Small intestine (tissue), 7 donors: ENCODE measurements around the gene MGAT5B. TPM values are rescaled to one million over a fixed set of nuclear protein-coding genes. Genes with fewer than 3 reads are reported as not detected.
"Not testable (repeated sequence)": the region's sequence is repeated elsewhere in the genome, so short reads cannot be mapped to it uniquely, and the experiment has no call there.

Experiments used
- DNase-seq, 2 donors: peaks; one replicate each; pipeline versions ENCODE4 v3.0.0 to v3.0.0-alpha.2; 2013
- FAIRE-seq: peaks from 2 replicates; lab custom pipeline; 2012; peaks lifted over from hg19 to GRCh38; lab: Jason Lieb, UNC
- H3K27ac ChIP-seq, 3 donors: one replicate each; pipeline ENCODE4 v1.5.1; 2013; ENCODE audit warnings: low read length in 2 of 3, mild to moderate bottlenecking in 2 of 3, control low read depth in 1 of 3, inconsistent platforms in 1 of 3, low read depth in 1 of 3, moderate library complexity in 1 of 3
- H3K27me3 ChIP-seq, 3 donors: one replicate each; pipeline ENCODE4 v1.6.1; 2013; ENCODE audit warnings: low read length in 3 of 3, inconsistent platforms in 1 of 3; ENCODE audit not compliant: control insufficient read depth in 3 of 3, insufficient read depth in 3 of 3
- H3K36me3 ChIP-seq, 3 donors: one replicate each; pipeline ENCODE4 v1.6.1; 2013; ENCODE audit warnings: low read length in 3 of 3, inconsistent platforms in 1 of 3, low read depth in 1 of 3, mild to moderate bottlenecking in 1 of 3, moderate library complexity in 1 of 3; ENCODE audit not compliant: control insufficient read depth in 3 of 3, insufficient read depth in 2 of 3
- H3K4me1 ChIP-seq, 3 donors: one replicate each; pipeline ENCODE4 v1.6.1; 2013; ENCODE audit warnings: low read length in 2 of 3, inconsistent platforms in 1 of 3, low read depth in 1 of 3, mild to moderate bottlenecking in 1 of 3, moderate library complexity in 1 of 3; ENCODE audit not compliant: control insufficient read depth in 3 of 3, insufficient read depth in 2 of 3
- H3K4me3 ChIP-seq, 3 donors: one replicate each; pipeline ENCODE4 v1.5.1; 2013; ENCODE audit warnings: low read length in 3 of 3, control low read depth in 1 of 3, inconsistent platforms in 1 of 3, low read depth in 1 of 3, mild to moderate bottlenecking in 1 of 3, moderate library complexity in 1 of 3
- H3K9me3 ChIP-seq, 2 donors: one replicate each; pipeline ENCODE4 v1.6.1; 2013; ENCODE audit warnings: low read depth in 1 of 2, low read length in 1 of 2; ENCODE audit not compliant: control insufficient read depth in 2 of 2, insufficient read depth in 1 of 2
- WGBS, 3 donors: extraction: QIAGEN DNeasy Blood & Tissue Kit; methylation state at CpG; one replicate each; pipeline ENCODE4 v1.1.7; 2013; 5-methylcytosine and 5-hydroxymethylcytosine counted together
- polyA plus RNA-seq, 4 donors: library from polyadenylated mRNA; stranded (reverse) in 3 of 4; unstranded in 1 of 4; fragments of 200-250 nt in 3 of 4; fragments of 120-200 nt in 1 of 4; gene quantifications; one replicate each; pipeline versions ENCODE4 v1.2.1 to v1.2.3, GENCODE V29; 2013
- donor health status: healthy with polysubstance abuse.
- donor health status: control.
- donor health status: control.
- donor health status: Bipolar disorder and iron deficiency.
- donor health status: healthy.

MGAT5B gene
- polyA plus RNA-seq, 4 donors: 0.40 TPM; not detected in 2

DNA sequence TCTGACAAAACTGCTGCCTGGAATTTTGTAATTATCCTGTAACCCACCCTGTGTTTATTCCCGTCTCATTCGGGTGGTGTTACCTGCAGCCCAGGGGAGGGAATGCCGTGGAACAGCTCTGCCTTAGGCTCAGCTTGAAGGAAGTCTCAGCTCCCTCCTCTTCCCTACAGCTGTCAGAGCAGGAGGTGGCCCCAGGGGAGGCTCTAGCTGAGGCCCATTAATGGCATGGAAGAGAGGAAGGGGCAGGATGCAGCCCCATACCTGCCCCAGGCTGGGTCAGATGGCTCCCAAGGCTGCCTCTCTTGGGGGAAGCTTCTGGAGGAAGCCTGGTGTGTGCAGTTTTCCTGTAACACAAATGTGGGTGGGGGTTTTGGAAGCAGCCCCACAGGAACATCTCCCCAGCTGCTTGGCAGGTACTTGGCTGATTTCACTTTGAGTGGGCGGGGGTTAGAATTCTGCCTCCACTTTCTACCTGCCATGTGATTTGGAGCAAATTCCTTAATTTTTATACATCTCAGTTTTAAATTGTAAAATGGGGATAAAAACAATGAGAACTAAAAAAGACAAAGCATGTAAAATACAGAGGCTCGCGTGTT is 103.9 kb downstream of the MGAT5B start:
- DNase-seq (no peak), FAIRE-seq (no peak)
- Histone ChIP-seq H3K4me1 (no peaks in the 10 kb centered on the region), H3K4me3 (no peak overlapping the region), H3K36me3 (no peaks in the 10 kb centered on the region), H3K27me3 (peaks cover 0 to 37% (median 10%) of the 10 kb centered on the region in 3 donors), H3K9me3 (peaks cover 0 to 8% of the 10 kb centered on the region in 2 donors), H3K27ac (no peak overlapping the region)
- WGBS, 3 donors: 67 to 71% (median 71%) methylated on average over 6 of the region's 6 CpGs

DNA sequence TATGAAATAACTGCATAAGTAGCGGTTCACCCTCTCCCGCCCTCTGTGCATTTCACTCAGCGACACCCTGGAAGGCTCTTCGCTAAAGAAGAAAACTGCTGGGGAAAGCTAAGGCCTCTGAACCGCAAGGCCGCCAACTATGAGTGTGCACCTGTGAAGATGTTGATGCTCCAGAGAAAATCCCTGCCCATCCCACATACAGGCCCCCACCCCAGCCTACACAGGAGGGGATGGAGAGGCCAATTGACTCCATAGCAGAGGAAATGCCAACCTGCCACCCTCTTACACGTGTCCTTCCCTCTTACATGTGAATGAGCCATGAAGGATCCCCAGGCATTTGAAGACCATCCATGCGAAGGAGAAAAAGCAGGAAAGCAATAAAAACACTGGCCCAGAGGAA is 104.8 kb downstream of the MGAT5B start:
- Histone ChIP-seq H3K9me3 (peaks cover 0 to 11% of the 10 kb centered on the region in 2 donors), H3K27me3 (peaks cover 0 to 29% (median 5%) of the 10 kb centered on the region in 3 donors), H3K4me1 (no peaks in the 10 kb centered on the region), H3K36me3 (no peaks in the 10 kb centered on the region), H3K27ac (no peak overlapping the region), H3K4me3 (no peak overlapping the region)
- FAIRE-seq: no peak
- WGBS, 3 donors: 74 to 87% (median 83%) methylated on average over 8 of the region's 8 CpGs
- no peak for DNase-seq

DNA sequence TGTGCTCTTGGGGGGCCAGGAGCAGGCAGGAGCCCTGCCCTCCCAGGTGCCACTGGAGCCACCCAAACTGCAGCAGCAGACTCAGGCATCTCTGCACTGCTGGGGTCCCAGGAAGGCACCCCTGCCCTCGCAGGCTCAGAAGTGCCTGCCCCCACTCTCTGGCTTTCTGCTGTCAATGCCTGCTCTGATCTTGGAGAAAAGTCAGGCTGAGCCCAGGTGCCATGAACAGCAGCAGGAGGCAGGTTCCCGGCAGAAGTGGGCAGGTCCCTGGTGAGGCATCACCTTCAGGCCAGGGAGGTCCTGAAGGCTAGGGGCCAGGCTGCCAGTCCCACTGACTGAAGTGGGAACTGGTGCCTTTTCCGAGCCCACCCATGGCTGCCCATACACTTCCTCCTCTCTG is 106.5 kb downstream of the MGAT5B start:
- no peak overlapping the region for H3K4me3 ChIP-seq
- no peak overlapping the region for H3K27ac ChIP-seq
- H3K9me3 ChIP-seq: peaks cover 0 to 13% of the 10 kb centered on the region in 2 donors
- no peaks in the 10 kb centered on the region for H3K4me1 ChIP-seq
- 83 to 89% (median 84%) methylated on average over 3 of the region's 3 CpGs for WGBS, 3 donors
- peaks cover 0 to 12% (median 0%) of the 10 kb centered on the region in 3 donors for H3K27me3 ChIP-seq
- FAIRE-seq: no peak
- H3K36me3 ChIP-seq: no peaks in the 10 kb centered on the region
- DNase-seq: no peak

DNA sequence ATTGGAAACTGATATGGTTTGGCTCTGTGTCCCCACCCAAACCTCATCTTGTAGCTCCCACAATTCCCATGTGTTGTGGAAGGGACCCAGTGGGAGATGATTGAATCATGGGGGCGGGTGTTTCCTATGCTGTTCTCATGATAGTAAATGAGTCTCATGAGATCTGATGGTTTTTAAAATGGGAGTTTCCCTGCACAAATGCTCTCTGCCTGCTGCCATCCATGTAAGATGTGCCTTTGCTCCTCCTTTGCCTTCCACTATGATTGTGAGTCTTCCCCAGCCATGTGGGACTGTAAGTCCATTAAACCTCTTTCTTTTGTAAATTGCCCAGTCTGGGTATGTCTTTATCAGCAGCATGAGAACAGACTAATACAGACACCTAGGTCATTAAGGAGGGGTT is 109.8 kb downstream of the MGAT5B start:
- H3K4me3 ChIP-seq, H3K27ac ChIP-seq, H3K4me1 ChIP-seq, FAIRE-seq, H3K36me3 ChIP-seq, DNase-seq, H3K27me3 ChIP-seq: not testable (repeated sequence)
- 76 to 89% (median 85%) methylated on average over 1 of the region's 1 CpG for WGBS, 3 donors
- H3K9me3 ChIP-seq: peaks cover 0 to 13% of the 10 kb centered on the region in 2 donors

DNA sequence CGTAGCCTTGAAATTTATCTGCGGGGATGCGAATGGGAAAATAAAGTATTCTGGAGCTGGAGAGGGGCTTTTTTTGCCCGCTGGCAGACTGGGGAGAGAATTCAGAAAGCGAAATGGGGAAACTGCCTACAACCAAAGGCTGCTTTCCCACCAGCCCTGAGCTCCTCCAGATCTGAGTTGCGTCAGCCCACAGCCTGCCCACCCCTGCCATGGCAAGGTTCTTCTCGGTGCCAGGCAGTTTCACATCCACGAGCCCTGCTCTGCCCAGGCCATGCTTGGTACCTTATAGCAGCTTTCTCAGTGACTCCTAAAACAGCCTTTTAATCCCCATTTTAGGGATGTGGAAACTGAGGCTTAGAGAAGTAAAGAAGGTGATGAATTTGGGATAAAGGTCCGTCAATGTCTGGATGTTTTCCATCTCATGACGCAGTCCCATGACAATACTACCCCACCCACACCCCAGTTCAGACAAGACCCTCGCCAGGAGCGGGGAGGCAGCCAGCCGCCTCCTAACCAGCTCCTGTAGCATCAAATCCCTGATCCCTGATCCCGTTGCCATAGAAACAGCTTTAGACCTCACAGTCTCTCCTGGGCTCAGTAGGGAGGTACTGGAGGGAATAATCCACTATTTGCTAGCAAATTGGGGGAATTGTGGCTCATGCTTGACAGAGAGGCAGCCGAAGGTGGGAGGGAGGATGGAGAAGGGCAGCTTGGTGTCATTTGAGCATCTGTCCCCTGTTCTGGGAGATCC is 113.5 kb downstream of the MGAT5B start:
- DNase-seq (no peak), FAIRE-seq (no peak)
- H3K27me3 ChIP-seq: peaks cover 0 to 8% (median 6%) of the 10 kb centered on the region in 3 donors
- H3K4me1 ChIP-seq: peaks cover 0 to 3% (median 0%) of the 10 kb centered on the region in 3 donors
- WGBS, 3 donors: 78 to 85% (median 79%) methylated on average over 15 of the region's 15 CpGs
- no peak overlapping the region for H3K4me3 ChIP-seq
- H3K36me3 ChIP-seq: no peaks in the 10 kb centered on the region
- peaks cover 0 to 5% of the 10 kb centered on the region in 2 donors for H3K9me3 ChIP-seq
- no peak overlapping the region for H3K27ac ChIP-seq

DNA sequence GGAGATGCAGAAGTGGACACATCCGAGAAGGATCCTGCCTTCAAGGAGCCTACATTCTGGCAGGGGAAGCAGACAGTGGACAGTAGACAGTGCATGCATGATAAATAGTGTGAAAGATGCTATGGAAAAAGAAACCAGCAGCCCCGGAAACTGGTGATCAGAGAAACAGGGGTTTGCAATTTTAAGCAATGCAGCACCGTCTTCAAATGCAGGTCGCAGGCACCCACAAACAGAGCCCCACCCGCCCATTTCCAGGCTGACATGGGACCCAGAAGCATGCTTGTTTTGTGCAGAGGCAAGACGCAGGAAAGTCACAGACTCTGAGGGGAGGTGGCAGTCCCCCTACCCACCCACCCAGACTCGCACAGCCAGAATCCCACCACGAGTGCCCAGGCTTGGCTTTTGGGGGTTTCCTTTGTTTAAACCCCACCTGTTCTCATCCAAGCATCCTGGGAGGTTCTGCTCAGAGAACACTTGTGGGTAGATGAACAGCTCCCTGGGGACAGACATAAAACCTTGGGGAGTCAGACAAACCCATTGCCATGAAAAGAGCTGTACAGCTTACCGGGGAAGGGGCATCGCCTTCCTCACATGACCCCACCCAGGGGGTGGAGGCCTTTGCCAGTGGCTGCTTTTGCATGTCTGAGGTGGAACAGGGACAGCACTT is 114.3 kb downstream of the MGAT5B start:
- FAIRE-seq: no peak
- 64 to 78% (median 74%) methylated on average over 10 of the region's 10 CpGs for WGBS, 3 donors
- Histone ChIP-seq H3K36me3 (no peaks in the 10 kb centered on the region), H3K9me3 (peaks cover 0 to 4% of the 10 kb centered on the region in 2 donors), H3K27me3 (peaks cover 0 to 8% (median 6%) of the 10 kb centered on the region in 3 donors), H3K4me1 (peaks cover 0 to 3% (median 0%) of the 10 kb centered on the region in 3 donors), H3K4me3 (no peak overlapping the region), H3K27ac (no peak overlapping the region)
- no peak for DNase-seq

DNA sequence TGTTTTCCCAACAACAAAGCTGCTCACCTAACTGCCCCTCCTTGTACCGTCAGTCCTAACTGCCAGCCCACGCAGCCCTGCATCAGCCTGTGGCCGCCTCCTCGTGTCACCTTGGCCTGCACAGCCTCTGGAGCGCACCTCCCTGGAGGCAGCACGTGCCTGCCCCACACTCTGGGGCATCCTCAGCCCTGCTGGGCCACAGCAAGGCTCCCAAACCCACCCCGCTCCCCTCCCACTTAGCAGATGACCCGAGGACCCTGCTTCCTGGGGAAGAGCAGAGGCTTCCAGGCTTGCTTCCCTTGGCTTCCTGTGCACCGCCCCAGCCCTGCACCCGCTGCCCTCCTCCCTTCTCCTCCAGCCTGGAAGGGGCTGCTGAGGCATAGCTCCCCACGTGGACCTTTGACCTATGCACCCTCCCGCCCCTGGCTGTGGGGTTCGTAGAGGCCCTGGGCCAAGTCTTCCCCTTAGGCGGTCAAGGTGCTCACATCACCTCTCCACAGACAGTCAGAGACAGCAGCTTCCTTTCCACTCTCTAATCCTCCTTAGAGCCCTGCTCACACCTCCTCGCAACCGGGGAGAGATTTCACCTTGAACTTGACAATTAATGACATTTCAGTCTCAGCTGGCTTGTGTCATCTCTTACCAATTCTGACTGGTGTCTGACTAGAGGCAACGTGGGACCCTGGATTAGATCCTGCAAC is 115.0 kb downstream of the MGAT5B start:
- Histone ChIP-seq H3K27ac (no peak overlapping the region), H3K9me3 (peaks cover 0 to 2% of the 10 kb centered on the region in 2 donors), H3K36me3 (no peaks in the 10 kb centered on the region), H3K4me1 (peaks cover 0 to 3% (median 0%) of the 10 kb centered on the region in 3 donors), H3K27me3 (peaks cover 0 to 8% (median 6%) of the 10 kb centered on the region in 3 donors), H3K4me3 (no peak overlapping the region)
- FAIRE-seq (no peak), DNase-seq (no peak)
- WGBS, 3 donors: 32 to 53% (median 43%) methylated on average over 17 of the region's 17 CpGs

DNA sequence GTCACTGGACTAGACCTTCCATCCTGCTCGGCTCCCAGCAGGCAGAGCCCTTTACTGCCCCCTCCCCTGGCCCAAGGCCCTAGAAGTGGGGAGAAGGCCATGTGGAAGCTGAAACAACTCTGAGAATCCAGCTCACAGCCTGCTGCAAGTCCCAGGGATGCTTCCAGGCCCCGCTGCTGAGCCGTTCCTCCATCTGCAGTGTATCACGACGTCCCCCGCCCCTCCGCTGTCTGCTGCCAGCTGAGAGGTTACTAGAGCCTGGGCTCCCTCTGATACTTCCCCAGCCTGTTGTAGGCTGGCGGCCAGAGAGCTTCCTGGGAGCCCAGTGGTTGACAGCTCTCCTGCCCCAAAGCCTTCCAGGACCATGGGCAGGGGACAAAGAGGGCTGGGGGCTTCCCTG is 118.2 kb downstream of the MGAT5B start:
- no peak overlapping the region for H3K4me3 ChIP-seq
- peaks cover 0 to 8% (median 6%) of the 10 kb centered on the region in 3 donors for H3K27me3 ChIP-seq
- H3K36me3 ChIP-seq: no peaks in the 10 kb centered on the region
- H3K4me1 ChIP-seq: peaks cover 0 to 3% (median 0%) of the 10 kb centered on the region in 3 donors
- 66 to 75% (median 75%) methylated on average over 8 of the region's 8 CpGs for WGBS, 3 donors
- H3K27ac ChIP-seq: no peak overlapping the region
- FAIRE-seq: no peak
- DNase-seq: no peak
- no peaks in the 10 kb centered on the region for H3K9me3 ChIP-seq
